NCI-H1694 (cell line): ENCODE data around the gene POMC.
"Not testable (repeated sequence)": the region's sequence is repeated elsewhere in the genome, so short reads cannot be mapped to it uniquely, and the experiment has no call there.

Experiments
- DNase-seq: peaks from one replicate; lab custom pipeline; 2025; lab: John Stamatoyannopoulos, UW

The POMC gene

GRCh38 chr2:25168256-25169072, at the start of gene POMC:
Gene POMC (minus strand): TSS chr2:25168580. CDS start chr2:25164772, 3,808 bp downstream.
- DNase-seq: no peak

GRCh38 chr2:25218100-25218499, 49.7 kb upstream of the POMC start:
- no peak for DNase-seq

- no peak for DNase-seq
These were observed 47.7 kb upstream of the POMC start for GRCh38 chr2:25215948-25216679.

- DNase-seq: no peak
These were observed 46.9 kb upstream of the POMC start for GRCh38 chr2:25215232-25215631.

- DNase-seq: no peak
These were observed 44.8 kb upstream of the POMC start for GRCh38 chr2:25213229-25213628.

- DNase-seq: not testable (repeated sequence)
These were observed 42.5 kb upstream of the POMC start for GRCh38 chr2:25210923-25211322.

- DNase-seq: no peak
These were observed 38.7 kb upstream of the POMC start for GRCh38 chr2:25207078-25207545.

- no peak for DNase-seq
These were observed 35.9 kb upstream of the POMC start for GRCh38 chr2:25204190-25204838.

- DNase-seq: no peak
These were observed 33.9 kb upstream of the POMC start for GRCh38 chr2:25202275-25202674.

- no peak for DNase-seq
These were observed 33.4 kb upstream of the POMC start for GRCh38 chr2:25201794-25202193.

- no peak for DNase-seq
These were observed 32.9 kb upstream of the POMC start for GRCh38 chr2:25201265-25201664.

GRCh38 chr2:25198576-25198975, 30.2 kb upstream of the POMC start:
- no peak for DNase-seq

GRCh38 chr2:25198209-25198525, 29.8 kb upstream of the POMC start:
- no peak for DNase-seq

GRCh38 chr2:25197336-25198208, 29.2 kb upstream of the POMC start:
- DNase-seq: no peak

GRCh38 chr2:25194576-25195122, 26.3 kb upstream of the POMC start:
- DNase-seq: no peak

- no peak for DNase-seq
These were observed 22.2 kb upstream of the POMC start for GRCh38 chr2:25190536-25190935.

- no peak for DNase-seq
These were observed 20.0 kb upstream of the POMC start for GRCh38 chr2:25188405-25188804.

- DNase-seq: no peak
These were observed 19.5 kb upstream of the POMC start for GRCh38 chr2:25187729-25188350.

GRCh38 chr2:25184254-25184653, 15.9 kb upstream of the POMC start:
- DNase-seq: no peak

- no peak for DNase-seq
These were observed 10.6 kb upstream of the POMC start for GRCh38 chr2:25178976-25179375.

- no peak for DNase-seq
These were observed 8.8 kb upstream of the POMC start for GRCh38 chr2:25177211-25177611.
